HG03097 (cell line): Measurements from ENCODE around the gene HECW1.

Experiments
- ATAC-seq: cut with Tn5 transposase; IDR thresholded peaks from one replicate; pipeline ENCODE4 v1.9.1; 2021; ENCODE audit not compliant: unreplicated experiment, low FRiP score

HECW1 gene

DNA sequence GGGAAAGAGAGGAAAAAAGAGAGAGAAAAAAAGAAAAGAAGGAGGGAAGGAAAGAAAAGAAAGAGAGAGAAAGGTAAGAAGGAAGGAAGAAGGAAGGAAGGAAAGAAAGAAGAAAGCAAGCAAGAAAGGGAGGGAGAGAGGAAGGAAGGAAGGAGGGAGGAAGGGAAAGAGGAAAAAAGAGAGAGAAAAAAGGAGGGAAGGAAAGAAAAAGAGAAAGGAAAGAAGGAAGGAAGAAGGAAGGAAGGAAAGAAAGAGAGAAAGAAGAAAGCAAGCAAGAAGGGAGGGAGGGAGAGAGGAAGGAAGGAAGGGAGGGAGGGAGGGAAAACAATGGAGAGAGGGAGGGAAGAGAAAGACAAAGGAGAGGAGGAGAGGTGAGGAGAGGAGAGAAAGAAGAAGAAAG, 135.3 kb downstream of the HECW1 start:
- no peak for ATAC-seq

DNA sequence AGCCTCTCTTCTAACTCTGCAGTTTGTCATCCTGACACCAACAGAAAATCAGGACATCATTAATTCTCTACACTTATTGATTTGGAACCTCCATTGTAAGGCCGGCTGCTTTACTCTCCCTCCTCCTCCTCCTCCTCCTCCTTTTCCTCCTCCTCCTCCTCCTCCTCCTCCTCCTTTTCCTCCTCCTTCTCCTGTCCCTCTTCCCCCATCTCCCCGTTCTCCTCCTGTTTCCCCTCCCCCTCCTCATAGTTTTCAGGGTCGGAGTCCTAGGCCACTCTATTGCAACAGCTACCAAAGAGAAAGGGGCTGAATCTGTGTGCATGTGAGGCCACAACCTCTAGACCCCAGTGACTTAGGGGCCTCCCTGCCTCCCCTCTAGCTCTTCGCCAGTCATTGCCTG, 136.1 kb downstream of the HECW1 start:
- no peak for ATAC-seq

DNA sequence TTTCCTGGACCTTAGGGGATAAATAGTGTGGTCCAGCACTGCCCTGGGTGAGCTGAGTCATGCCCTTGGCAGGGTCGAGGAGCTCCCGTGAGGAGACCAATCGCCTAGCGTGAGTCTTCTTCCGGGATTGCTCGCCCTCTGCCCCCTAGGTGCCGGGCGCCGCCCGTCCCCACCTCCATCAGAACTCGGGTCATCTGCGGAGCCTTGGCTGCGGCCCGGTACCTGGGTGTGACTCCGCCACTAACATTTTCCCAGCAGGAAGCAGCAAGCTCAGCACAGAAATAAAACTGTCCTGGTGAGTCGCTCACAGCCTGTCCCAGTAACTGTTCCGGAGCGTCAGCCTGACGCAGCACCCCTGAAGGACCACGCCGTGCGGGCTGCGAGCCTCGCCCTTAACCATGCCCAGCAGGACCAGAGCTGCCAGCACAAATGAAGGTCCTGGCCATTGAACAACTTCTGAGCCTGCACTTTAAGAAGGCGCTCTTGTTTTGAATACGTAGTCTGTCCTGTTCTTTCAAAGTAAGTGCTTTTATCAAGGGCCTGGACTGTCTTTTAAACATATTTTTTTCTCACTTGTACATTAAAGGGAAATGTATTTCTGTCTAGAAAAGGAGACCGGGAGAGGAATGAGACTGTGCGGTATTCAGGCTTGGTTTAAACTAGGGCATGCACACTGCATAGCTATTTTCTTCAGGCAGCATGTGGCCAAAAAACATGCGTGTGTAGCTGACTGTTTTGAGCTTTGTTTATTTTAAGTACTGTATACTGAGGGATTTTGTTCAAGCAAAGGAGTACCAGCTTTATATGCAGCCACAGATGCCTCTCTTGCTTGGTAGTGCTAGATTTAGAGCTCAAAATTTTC, 136.7 kb downstream of the HECW1 start:
- no peak for ATAC-seq

DNA sequence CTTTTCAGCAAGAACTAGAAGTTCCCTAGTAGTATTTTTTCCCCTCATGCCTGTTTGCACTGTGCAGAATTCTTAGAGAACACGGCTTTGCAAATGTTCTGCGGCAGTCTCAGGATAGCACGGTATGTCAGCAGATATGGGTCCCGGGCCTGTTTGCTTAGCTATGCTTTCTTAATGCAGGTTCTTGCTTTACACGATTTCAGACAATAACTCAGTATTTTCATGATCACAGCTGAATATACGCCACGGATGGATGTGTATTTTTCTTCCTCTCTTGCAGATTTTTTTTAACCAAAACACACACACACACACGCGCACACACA, 137.3 kb downstream of the HECW1 start:
- no peak for ATAC-seq

DNA sequence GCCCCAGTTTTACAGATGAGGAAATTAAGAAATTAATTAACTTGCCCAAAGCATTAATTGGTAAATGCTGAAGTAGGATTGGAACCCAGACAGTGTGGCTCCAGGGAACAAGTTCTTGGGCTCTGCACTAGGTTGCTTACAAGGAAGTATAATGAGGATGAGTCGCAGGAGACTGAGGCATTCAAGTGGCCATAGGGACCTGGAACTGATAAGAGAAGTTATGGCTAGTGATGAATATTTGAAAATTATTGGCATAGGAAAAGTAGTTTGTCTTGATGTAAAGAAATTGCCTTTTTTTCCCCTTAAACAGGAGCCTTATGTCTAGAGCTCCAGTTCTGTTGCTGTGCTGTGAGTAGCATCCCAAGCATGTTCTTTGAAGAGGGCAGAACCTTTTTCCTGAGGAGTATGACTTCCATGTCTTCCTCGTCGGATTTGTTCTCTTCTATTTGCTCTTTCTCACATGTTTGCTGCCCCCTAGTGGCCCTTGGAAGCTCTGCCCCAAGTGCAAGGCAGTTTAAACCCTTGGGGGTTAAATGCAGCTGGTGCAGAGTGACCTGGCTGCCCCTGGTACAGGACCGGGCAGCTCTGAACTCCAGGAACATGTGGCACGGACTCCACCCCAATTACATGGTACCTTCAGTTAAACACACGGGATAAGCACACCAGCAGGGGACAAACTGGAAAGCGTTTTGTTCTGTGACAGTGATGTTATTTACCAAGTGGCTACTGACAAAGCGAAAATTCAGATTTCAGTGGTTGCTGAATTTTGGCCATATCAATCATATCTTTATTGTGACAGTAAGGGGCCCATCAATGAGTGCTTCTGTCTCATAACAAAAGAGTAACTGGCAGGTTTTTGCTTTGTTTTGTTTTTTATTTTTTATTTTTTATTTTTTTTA, 148.8 kb downstream of the HECW1 start:
- ATAC-seq: no peak

DNA sequence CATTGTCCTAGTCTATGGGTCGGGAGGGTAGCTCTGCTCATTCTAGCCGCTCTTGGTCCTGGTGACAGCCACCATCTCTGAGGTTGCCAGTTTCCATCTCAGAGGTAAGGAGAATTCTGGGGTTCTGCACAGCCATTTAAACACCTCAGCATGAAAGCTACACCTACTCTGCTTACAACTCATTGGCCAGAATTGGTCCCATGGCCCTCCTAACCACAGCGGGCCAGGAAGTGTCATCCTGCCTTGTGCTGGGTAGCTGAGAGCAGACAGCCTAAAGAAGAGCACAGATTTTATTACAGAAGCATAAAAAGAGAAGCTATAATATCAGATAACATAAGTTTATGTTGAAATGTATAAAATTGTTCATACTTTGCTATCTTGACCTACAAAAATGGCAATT, 152.7 kb downstream of the HECW1 start:
- ATAC-seq: no peak

DNA sequence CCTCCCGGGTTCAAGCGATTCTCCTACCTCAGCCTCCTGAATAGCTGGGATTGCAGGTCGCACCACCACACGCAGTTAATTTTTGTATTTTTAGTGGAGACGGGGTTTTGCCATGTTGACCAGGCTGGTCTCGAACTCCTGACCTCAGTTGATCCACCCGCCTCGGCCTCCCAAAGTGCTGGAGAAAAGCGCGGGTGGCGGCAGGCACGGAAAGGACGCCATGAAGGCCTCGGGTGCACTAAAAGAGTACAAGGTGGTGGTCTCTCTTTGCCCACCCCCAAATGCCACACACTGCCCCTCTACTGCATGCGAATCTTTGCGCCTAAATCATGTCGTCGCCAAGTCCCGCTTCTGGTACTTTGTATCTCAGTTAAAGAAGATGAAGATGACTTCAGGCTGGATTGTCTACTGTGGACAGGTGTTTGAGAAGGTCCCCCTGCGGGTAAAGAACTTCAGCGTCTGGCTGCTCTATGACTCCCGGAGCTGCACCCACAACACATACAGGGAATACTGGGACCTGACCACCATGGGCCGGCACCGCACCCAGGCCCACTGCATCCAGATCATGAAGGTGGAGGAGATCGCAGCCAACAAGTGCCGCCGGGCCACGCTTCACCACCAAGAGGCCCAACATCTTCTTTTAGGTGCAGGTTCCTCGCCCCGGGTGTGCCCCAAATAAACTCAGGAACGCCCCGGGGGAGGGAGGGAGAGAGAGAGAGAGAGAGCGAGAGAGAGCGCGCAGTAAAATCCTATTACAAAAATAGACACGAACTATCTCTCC, 161.7 kb downstream of the HECW1 start:
- ATAC-seq: no peak

DNA sequence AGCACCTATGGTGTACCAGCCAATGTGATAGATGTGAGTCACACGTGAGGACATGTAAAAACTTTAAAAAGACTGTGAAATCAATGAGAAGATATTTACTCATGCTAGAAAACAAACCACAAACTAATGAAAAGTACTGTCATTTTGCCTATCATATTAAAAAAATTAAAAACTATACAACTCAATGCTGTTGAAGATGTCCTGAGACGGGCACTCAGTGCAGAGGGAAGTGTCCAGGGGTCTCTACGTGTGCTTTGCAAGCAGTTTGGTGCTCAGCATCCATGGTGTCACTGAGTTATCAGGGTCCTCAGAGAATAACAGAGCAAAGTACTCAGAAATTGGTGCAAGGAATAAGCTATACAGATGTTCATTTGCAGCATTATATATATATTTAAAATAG, 162.3 kb downstream of the HECW1 start:
- no peak for ATAC-seq

DNA sequence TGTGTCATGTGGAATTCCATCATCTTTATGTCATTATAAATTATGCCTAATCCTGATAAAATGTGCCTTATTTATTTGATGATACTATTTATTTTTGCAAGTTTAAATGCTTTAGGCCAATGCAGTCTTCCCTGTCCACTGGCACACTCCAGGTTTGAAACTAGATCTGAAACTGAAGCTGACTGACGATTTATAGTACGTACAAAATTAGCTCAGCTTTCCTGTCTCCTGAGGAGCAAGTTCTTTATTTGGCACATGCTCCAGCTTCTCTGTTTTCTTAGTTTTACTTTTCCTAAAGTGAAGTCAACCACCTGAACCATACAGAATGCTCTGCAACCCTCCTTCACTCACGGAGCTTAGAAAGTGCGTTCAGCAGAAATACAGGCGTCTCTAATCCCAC, 164.1 kb downstream of the HECW1 start:
- ATAC-seq: no peak

DNA sequence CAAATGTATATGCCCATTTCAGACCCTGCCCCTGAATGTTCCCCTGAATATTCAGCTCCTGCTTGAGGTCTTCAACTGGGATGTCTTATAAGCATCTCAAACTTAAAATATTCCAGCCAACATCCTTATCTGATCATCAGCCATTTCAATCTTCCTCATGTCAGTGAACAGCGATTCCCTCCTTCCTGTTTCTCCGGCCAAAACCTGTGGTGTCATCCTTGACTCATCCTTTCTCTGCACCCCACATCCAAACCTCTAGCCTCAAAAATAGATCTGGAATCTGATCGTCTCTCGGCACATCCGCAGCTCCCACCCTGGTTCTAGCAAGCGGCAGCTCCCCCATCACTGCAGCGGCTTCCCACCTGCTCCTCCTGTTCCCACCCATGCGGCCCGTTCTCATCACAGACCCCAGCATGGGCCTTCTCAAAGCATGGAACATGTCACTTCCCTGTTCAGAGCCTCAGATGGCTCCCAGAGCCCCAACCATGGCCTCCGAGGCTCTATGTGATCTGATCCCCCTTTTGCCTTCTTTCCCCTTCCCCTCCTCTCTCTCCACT, 165.7 kb downstream of the HECW1 start:
- no peak for ATAC-seq

DNA sequence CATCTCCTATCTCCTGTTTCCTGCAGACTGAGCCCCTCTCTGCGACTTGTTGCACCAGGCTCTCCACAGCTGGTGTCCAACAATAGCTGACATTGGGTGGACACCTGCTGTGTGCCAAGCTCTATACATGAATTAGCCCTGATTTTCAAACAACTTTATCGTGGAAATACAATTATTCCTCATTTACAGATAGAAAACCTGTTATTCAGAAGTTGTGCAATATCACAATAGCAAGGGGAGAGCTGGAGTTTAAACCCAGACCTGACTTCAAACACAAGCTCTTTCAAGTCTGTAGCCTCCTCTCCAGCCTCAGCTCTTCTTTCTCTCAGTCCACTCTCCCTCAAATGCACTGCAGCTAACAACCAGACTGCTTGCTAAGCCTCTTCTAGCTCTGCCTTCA, 168.8 kb downstream of the HECW1 start:
- ATAC-seq: no peak

DNA sequence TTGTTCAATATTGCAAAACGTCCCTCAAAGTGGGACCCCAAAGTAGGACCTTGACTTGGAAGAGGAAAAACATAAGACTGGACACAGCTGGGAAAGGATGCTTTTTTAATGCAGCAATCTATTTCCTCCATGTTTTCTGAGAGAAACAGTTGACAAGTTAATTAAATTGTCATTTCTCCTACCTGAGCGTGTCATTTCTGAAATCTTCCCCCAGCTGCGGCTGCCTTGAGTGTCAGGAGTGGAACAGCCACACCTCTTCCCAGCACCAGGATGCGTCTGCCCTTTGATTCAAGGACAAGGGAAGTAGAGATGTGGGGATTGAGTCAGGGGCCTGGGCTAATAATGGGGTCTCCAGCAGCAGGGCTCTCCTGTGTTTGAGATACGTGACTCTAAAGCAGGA, 171.3 kb downstream of the HECW1 start:
- no peak for ATAC-seq

DNA sequence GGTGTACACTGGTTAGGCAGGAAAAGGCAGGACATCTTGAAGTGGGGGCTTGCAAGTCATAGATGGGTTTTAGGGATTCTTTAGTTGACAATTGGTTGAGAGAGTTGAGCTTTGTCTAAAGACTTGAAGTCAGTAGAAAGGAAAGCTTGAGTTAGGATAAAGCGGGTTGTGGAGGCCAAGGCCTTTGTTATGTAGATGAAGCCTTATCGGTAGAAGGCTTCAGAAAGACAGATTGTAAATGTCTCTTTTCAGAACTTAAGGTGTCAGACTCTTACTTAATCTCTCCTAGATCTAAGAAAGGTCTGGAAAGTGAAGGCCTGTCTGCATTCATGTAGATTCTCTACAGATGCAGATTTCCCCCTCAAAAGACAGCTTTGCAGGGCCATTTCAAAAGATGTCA, 177.4 kb downstream of the HECW1 start:
- no peak for ATAC-seq

DNA sequence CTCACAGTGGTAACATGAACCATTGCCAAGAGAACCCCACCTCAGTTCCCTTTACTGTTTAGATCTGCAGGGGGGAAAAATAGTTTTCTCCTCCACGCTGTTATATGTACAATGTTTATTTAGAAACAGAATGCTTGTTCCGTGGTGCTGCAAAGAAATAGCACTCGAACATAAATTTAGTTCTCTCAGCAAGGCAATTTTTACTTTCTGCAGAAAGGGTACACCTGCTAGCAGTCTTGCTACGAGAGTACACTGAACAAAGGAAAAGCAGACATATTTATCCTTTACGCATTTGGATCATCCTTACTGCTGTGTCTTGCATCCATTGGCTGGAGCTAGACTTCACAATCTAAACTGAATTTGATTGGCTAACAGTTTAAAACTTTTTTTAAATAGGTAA, 178.5 kb downstream of the HECW1 start:
- ATAC-seq: no peak

DNA sequence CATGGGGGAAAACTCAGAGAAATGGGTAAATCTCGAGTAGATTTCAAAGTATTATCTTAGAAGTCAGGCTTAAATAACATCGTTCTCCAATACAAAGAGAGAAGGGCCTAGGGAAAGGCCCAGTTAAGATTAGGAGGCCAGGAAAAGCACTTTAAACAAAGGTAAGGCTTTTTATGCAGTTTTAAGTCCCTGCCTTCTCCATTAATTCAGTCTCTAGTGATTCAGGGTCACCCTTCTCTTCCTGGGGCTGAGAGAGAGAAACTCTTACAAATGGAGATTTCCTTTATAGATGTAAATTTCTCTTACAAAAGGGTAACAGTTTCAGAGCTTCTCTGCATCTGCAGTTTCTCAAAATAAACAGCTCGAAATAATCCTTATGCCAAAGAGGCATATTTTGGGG, 179.3 kb downstream of the HECW1 start:
- no peak for ATAC-seq

DNA sequence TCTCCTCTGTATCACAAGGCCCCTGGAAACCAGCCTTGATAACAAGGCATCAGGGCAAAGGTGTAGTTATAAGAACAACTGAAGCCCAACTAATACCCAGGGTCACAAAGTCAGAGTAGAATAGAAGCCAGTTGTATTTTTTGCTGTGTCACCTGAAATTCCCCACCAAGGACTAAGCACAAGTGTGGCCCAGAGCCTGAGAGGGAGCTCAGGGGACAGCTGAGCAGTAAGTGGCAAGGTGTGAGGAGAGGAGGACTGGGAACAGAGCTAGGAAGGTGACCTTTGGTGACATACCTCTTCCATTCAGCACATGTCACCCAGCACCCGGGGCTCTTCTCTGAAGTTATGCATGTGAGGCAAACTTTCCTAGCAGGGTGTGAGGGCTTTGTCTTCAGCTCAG, 179.9 kb downstream of the HECW1 start:
- ATAC-seq: no peak

DNA sequence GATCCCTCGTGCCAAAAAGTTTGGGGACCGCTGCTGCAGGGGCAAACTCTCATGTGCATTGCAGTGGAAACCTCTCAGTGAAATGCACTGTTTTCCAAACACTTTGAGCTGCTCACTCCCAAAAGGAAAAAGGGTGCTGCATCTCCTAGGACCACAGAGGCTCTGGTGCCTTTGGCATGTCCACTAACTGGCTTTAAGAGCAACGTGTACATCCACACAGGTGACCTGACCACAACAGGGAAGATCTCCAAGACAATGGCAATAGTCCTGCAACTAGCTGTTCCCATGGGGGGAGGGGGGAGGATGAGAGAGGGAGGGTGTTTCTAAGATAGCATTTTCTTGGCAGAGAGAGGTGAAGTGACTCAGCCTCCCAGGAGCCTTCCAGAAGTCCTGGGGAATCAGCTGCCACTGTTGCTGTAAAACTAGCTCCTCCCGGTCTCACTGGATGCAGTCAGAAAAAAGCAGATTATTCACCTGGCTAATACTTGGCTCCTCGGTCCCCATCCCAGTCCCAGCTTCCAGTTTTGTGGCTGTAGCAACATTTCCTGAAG, 181.7 kb downstream of the HECW1 start:
- ATAC-seq: no peak

DNA sequence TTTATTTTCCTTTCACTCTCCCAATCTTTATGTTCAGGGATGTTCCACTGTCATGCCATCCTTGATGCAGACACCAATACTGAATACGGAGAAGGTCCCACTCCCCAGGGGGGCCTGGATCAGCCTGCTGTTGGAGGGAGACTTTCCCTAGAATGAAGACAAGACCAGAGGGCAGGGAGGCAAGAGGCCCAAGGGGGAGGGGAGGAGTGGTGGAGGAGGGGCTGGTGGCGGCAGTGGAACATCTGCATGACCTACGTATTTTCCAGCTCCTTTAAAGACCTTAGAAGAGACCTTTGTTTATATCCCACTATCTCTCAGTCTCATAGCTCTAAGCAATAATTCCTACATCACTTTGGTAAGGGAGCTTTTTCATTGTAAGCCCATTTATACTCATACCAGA, 183.0 kb downstream of the HECW1 start:
- ATAC-seq: no peak

DNA sequence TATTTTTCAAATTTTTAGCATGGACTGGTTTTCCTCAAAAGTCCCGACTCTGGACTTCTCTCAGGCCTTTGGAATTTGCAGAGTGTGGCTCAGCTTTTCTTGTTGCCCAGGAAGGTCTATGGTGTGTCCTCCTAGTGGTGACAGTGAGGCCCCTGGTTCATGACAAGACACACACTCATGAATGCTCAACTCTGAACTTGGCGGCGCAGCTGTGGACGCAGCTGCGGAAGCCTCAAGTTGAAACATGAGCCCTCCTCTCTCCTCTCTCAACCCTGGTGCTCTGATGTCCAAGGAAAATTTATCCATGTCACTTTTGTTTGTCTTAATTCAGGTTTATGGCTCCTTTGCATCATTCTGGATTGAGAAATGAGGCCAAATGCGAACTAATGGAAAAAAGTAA, 183.9 kb downstream of the HECW1 start:
- no peak for ATAC-seq

DNA sequence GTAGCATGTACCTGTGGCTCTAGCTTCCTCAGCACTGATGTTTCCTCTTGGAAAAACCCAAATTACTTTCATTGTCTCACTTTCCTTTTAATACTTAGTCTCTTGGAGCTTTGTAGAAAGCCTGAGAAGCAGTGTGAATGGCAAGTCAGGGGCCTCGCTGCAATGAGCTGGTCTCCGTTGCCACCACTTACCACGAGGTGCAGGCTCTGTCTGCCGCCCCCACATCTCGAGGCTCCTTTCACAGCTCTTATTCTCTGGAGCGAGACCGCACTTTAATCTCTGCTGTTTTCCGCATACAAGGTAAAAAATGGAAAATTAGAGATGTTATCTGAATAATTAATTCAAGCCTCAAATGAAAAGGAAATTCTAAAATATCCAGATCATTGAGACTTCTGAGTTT, 186.2 kb downstream of the HECW1 start:
- ATAC-seq: no peak

DNA sequence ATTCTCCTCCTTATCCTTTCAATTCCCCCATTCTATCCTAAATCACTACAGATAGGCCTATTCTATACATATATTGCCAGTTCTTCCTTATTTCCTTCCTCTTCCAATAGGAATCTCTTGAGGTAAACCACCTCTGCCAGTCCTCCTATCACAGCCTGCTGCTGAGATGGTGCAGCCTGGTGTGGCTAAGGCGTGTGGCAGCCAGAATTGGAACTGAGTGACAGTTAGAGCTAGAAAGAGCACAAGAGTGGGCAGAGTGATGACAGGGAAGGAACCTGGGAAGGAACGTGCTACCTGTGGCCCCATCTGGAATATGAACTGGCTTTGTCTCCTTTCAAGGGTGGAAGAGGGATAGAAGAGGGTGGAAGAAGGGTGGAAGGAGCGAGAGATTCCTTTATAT, 187.7 kb downstream of the HECW1 start:
- no peak for ATAC-seq
